Esophagus squamous epithelium (tissue), 5 donors: ENCODE data around the gene ST8SIA6. TPM values are rescaled to one million over a fixed set of nuclear protein-coding genes. Genes with fewer than 3 reads are reported as not detected.
A peak's percentile ranks its signal among the peaks of the same experiment; 100 is the strongest.

Experiments used
- DNase-seq: peaks from one replicate; lab custom pipeline; 2025; lab: John Stamatoyannopoulos, UW
- H3K27ac ChIP-seq, 4 donors: fragments of 200-600 bp; sonication (generic); one replicate each; pipeline ENCODE4 v1.5.1; 2016 to 2019; ENCODE audit warnings: mild to moderate bottlenecking in 1 of 4
- H3K27me3 ChIP-seq, 4 donors: fragments of 200-600 bp; sonication (generic); 1 replicate in 3 of 4; 2 replicates in 1 of 4; pipeline versions ENCODE4 v1.5.1 to v1.6.0; 2017 to 2021; ENCODE audit warnings: antibody characterized with exemption in 1 of 4
- H3K36me3 ChIP-seq, 3 donors: fragments of 200-600 bp; sonication (generic); one replicate each; pipeline ENCODE4 v1.5.1; 2016 to 2019
- H3K4me1 ChIP-seq, 3 donors: fragments of 200-600 bp; sonication (generic); one replicate each; pipeline ENCODE4 v1.5.1; 2017 to 2019
- H3K4me3 ChIP-seq, 4 donors: fragments of 200-600 bp; sonication (generic); 1 replicate in 3 of 4; 2 replicates in 1 of 4; pipeline ENCODE4 v1.5.1; 2016 to 2019; ENCODE audit warnings: mild to moderate bottlenecking in 2 of 4, moderate library complexity in 1 of 4
- H3K9me3 ChIP-seq, 3 donors: fragments of 200-600 bp; sonication (generic); one replicate each; pipeline ENCODE4 v1.5.1; 2016 to 2019
- CTCF ChIP-seq, 6 experiments: fragments of 450-650 bp in 4 of 6; fragments of 200-600 bp in 2 of 6; sonication (generic) in 2 of 6; IDR thresholded peaks; one replicate each; pipeline ENCODE4 v1.5.1; 2016 to 2019; ENCODE audit warnings: antibody characterized with exemption in 6 of 6, mild to moderate bottlenecking in 4 of 6, moderate library complexity in 4 of 6
- POLR2A ChIP-seq, 4 donors: fragments of 450-650 bp; IDR thresholded peaks; one replicate each; pipeline ENCODE4 v1.6.1; 2017; ENCODE audit warnings: antibody characterized with exemption in 4 of 4, mild to moderate bottlenecking in 4 of 4, moderate library complexity in 3 of 4
- WGBS, 2 donors: methylation state at CpG; one replicate each; pipeline ENCODE4 v1.1.5; 2018; 5-methylcytosine and 5-hydroxymethylcytosine counted together
- intact Hi-C: fragments of 100-400 bp; cut with DNase I; formaldehyde crosslinking; loops from one replicate; pipeline ENCODE4 v1.15.0; 2022
- total RNA-seq, 4 donors: library from RNA; depleted of rRNA; stranded (reverse); fragments of >200 nt; gene quantifications; one replicate each; pipeline ENCODE4 v1.1.0, GENCODE V29; 2016
- donor health status: DM: yes; HTN: yes; CAD: no.

ST8SIA6 gene
- total RNA-seq, 4 donors from 2014 or later = 0.53 to 2.3 (median 1.2) TPM

DNA sequence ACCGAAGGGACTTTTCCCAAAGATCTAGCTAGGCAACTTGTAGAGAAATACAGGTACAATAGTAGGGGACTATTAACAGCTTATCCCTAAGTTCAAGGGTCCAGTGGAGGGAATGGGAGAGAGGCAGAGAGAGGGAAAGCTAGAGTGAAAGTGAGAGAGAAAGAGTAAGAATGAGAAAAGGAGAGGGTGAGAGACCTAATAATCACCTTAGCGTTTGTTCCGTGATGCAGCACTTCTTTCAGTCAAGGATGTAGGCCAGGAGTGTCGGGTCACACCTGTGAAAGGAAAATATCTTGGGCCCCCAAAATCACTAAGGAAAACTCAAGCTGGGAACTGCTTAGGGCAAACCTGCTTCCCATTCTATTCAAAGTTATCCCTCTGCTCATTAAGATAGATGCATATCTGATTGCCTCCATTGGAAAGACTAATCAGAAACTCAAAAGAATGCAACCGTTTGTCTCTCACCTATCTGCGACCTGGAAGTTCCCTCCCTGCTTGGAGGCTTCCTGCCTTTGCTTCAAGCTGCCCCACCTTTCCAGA lies 75.2 kb downstream of the ST8SIA6 start:
- no peak overlapping the region for H3K4me3 ChIP-seq
- WGBS, 2 donors = 72 to 82% methylated on average over 6 of the region's 6 CpGs
- no peak for DNase-seq
- H3K27ac ChIP-seq = no peak overlapping the region
- TF ChIP-seq POLR2A (IDR thresholded peaks at IDR 0.05) (no peak), CTCF (IDR thresholded peaks at IDR 0.05) (no peak)
- H3K9me3 ChIP-seq = no peaks in the 10 kb centered on the region
- intact Hi-C loops = no loop called here
- H3K36me3 ChIP-seq = no peaks in the 10 kb centered on the region
- peaks cover 0 to 20% (median 9%) of the 10 kb centered on the region in 3 donors for H3K4me1 ChIP-seq
- no peaks in the 10 kb centered on the region for H3K27me3 ChIP-seq

- no peaks in the 10 kb centered on the region for H3K27me3 ChIP-seq
- intact Hi-C loops = no loop called here
- H3K4me3 ChIP-seq = no peak overlapping the region
- no peaks in the 10 kb centered on the region for H3K9me3 ChIP-seq
- peaks cover 0 to 2% (median 0%) of the 10 kb centered on the region in 3 donors for H3K4me1 ChIP-seq
- no peaks in the 10 kb centered on the region for H3K36me3 ChIP-seq
- no peak overlapping the region for H3K27ac ChIP-seq
- 84 to 89% methylated on average over 10 of the region's 10 CpGs for whole genome bisulfite sequencing, 2 donors
- DNase-seq = no peak
- TF ChIP-seq POLR2A (IDR thresholded peaks at IDR 0.05) (no peak), CTCF (IDR thresholded peaks at IDR 0.05) (peak in 2 of 6 experiments; percentile 20 to 42)
Measured at GRCh38 chr10:17375936-17376584, 78.3 kb downstream of the ST8SIA6 start.

DNA sequence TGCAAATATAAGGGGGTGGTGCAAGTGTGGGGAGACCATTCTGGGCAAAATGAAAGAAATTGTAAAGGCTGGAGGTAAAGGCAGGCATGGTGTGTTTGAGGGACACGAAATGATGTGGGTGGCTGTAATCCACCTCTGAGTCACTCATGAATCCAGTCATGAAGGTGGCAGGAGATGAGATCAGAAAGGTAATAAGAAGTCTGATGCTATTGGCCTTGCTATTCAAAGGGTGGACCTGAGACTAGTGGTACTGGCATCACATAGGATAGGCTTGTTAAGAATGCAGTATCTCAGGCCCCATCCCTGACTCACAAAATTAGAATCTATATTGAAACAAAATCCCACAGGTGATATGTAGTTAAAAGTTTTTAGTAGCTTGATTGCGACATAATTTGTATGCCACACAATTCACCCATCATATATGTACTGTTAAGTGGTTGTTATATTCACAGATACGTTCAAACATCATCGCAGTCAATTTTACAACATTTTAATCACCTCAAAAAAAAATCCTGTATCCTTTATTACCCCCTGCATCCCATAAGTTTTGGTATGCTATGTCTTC lies 85.6 kb downstream of the ST8SIA6 start:
- no peaks in the 10 kb centered on the region for H3K9me3 ChIP-seq
- DNase-seq = no peak
- no peak overlapping the region for H3K4me3 ChIP-seq
- no peaks in the 10 kb centered on the region for H3K36me3 ChIP-seq
- 76 to 82% methylated on average over 4 of the region's 4 CpGs for WGBS, 2 donors
- intact Hi-C loops = no loop called here
- H3K27me3 ChIP-seq = no peaks in the 10 kb centered on the region
- no peaks in the 10 kb centered on the region for H3K4me1 ChIP-seq
- H3K27ac ChIP-seq = no peak overlapping the region
- TF ChIP-seq CTCF (IDR thresholded peaks at IDR 0.05) (no peak), POLR2A (IDR thresholded peaks at IDR 0.05) (no peak)

- TF ChIP-seq POLR2A (IDR thresholded peaks at IDR 0.05) = no peak
- no peak for TF ChIP-seq CTCF (IDR thresholded peaks at IDR 0.05)
- H3K4me1 ChIP-seq = no peaks in the 10 kb centered on the region
- no peak for DNase-seq
- no peak overlapping the region for H3K27ac ChIP-seq
- no peaks in the 10 kb centered on the region for H3K36me3 ChIP-seq
- no peaks in the 10 kb centered on the region for H3K27me3 ChIP-seq
- H3K9me3 ChIP-seq = no peaks in the 10 kb centered on the region
- intact Hi-C loops = no loop called here
- no peak overlapping the region for H3K4me3 ChIP-seq
Measured at GRCh38 chr10:17366705-17367104, 87.7 kb downstream of the ST8SIA6 start.

GRCh38 chr10:17365402-17365801 lies 89.0 kb downstream of the ST8SIA6 start:
- TF ChIP-seq POLR2A (IDR thresholded peaks at IDR 0.05) (no peak), CTCF (IDR thresholded peaks at IDR 0.05) (no peak)
- Histone ChIP-seq H3K4me1 (no peaks in the 10 kb centered on the region), H3K27ac (no peak overlapping the region), H3K9me3 (no peaks in the 10 kb centered on the region), H3K4me3 (no peak overlapping the region), H3K27me3 (no peaks in the 10 kb centered on the region), H3K36me3 (no peaks in the 10 kb centered on the region)
- intact Hi-C loops = no loop called here
- WGBS, 2 donors = 41 to 62% methylated on average over 1 of the region's 1 CpG
- DNase-seq = no peak
